ENCODE results near the gene SLC22A1.
A peak's percentile ranks its signal among the peaks of the same experiment; 100 is the strongest.
"Not testable (repeated sequence)": the region's sequence is repeated elsewhere in the genome, so short reads cannot be mapped to it uniquely, and the experiment has no call there.

Gene SLC22A1

DNA sequence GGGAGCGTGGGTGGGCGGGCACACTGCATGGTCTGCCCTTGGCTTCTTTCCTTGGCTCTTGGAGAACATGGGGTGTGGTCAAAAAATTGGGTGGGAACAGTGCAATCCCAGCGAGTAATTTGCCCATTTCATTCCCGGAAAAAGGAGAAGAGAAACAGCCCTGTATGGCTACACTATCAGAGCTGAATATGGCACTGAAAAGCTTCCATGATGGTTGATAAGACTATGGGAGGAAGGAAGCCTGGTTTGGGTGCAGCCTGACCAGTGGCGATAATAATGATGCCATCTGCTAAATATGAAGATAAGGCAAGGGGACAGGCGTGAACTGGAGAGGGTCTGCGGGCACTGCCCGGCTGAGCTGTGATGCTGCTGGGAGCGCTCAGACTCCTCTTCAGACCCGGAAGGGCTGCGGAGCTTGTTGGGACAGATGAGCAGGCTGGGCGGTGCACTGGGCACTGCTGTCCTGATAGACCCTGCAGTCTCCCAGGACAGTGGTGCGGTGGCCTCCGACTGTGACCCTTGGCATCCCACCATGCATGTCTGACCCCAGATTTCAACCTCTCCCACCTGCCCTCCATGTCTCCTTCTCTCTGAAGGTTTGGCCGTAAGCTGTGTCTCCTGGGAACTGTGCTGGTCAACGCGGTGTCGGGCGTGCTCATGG, 10.2 kb downstream of the SLC22A1 start:
- H3K56ac ChIP-seq (ENCODE audit: low read length) = no peak overlapping the region
- no peaks in the 10 kb centered on the region for H3K27me3 ChIP-seq (ENCODE audit: insufficient read depth, low read length, poor library complexity)
- H3K79me2 ChIP-seq (ENCODE audit: control insufficient read depth, insufficient read depth, low read length) = no peaks in the 10 kb centered on the region
- no peak overlapping the region for H2AK5ac ChIP-seq (ENCODE audit: low read length)
- no peak overlapping the region for H3K27ac ChIP-seq (ENCODE audit: low read depth, low read length)
- H3K79me1 ChIP-seq (ENCODE audit: low read length) = no peaks in the 10 kb centered on the region
- peaks cover 9% of the 10 kb centered on the region for H3K4me1 ChIP-seq (ENCODE audit: control insufficient read depth, low read depth, low read length)
- no peak overlapping the region for H4K5ac ChIP-seq (ENCODE audit: low read length)
- whole genome bisulfite sequencing (ENCODE audit: extremely low coverage, insufficient coverage, low lambda C conversion rate) = no CpG with 5 or more reads among the region's 19 CpGs
- no peak overlapping the region for H4K8ac ChIP-seq (ENCODE audit: low read depth, low read length)
- no peak overlapping the region for H3K4me2 ChIP-seq (ENCODE audit: low read length)
- H3K36me3 ChIP-seq (ENCODE audit: control insufficient read depth, insufficient read depth, low read length) = no peaks in the 10 kb centered on the region
- peak overlapping the region; percentile 42 for H2BK5ac ChIP-seq (ENCODE audit: low read length)
- no peak overlapping the region for H3K4ac ChIP-seq (ENCODE audit: low read depth, low read length)
- no peak for DNase-seq
- H3K23ac ChIP-seq (ENCODE audit: low read length) = peak overlapping the region; percentile 35
- H3K9ac ChIP-seq (ENCODE audit: low read length) = no peak overlapping the region
- H2BK120ac ChIP-seq (ENCODE audit: low read depth, low read length) = no peak overlapping the region
- no peak overlapping the region for H3K18ac ChIP-seq (ENCODE audit: low read length)
- no peak overlapping the region for H3K4me3 ChIP-seq (ENCODE audit: low read length)
- no peak overlapping the region for H2BK15ac ChIP-seq (replicated peaks; ENCODE audit: low read depth)

GRCh38 chr6:160132297-160132637, 10.7 kb downstream of the SLC22A1 start:
- H3K4me1 ChIP-seq (ENCODE audit: control insufficient read depth, low read depth, low read length) = peaks cover 9% of the 10 kb centered on the region
- no peak overlapping the region for H3K4ac ChIP-seq (ENCODE audit: low read depth, low read length)
- H2BK120ac ChIP-seq (ENCODE audit: low read depth, low read length) = no peak overlapping the region
- H4K8ac ChIP-seq (ENCODE audit: low read depth, low read length) = no peak overlapping the region
- no peak for DNase-seq
- no peaks in the 10 kb centered on the region for H3K79me1 ChIP-seq (ENCODE audit: low read length)
- H3K56ac ChIP-seq (ENCODE audit: low read length) = no peak overlapping the region
- H3K4me2 ChIP-seq (ENCODE audit: low read length) = no peak overlapping the region
- H2BK15ac ChIP-seq (replicated peaks; ENCODE audit: low read depth) = no peak overlapping the region
- no peak overlapping the region for H3K4me3 ChIP-seq (ENCODE audit: low read length)
- no peak overlapping the region for H4K5ac ChIP-seq (ENCODE audit: low read length)
- H3K27me3 ChIP-seq (ENCODE audit: insufficient read depth, low read length, poor library complexity) = no peaks in the 10 kb centered on the region
- no peaks in the 10 kb centered on the region for H3K36me3 ChIP-seq (ENCODE audit: control insufficient read depth, insufficient read depth, low read length)
- H3K23ac ChIP-seq (ENCODE audit: low read length) = peak overlapping the region; percentile 35
- H3K18ac ChIP-seq (ENCODE audit: low read length) = no peak overlapping the region
- WGBS (ENCODE audit: extremely low coverage, insufficient coverage, low lambda C conversion rate) = no CpG with 5 or more reads among the region's 4 CpGs
- peak overlapping the region; percentile 42 for H2BK5ac ChIP-seq (ENCODE audit: low read length)
- no peak overlapping the region for H2AK5ac ChIP-seq (ENCODE audit: low read length)
- H3K79me2 ChIP-seq (ENCODE audit: control insufficient read depth, insufficient read depth, low read length) = no peaks in the 10 kb centered on the region
- no peak overlapping the region for H3K9ac ChIP-seq (ENCODE audit: low read length)
- H3K27ac ChIP-seq (ENCODE audit: low read depth, low read length) = no peak overlapping the region

GRCh38 chr6:160132776-160133338, 11.2 kb downstream of the SLC22A1 start:
- H3K79me2 ChIP-seq (ENCODE audit: control insufficient read depth, insufficient read depth, low read length) = no peaks in the 10 kb centered on the region
- no peak for DNase-seq
- peaks cover 9% of the 10 kb centered on the region for H3K4me1 ChIP-seq (ENCODE audit: control insufficient read depth, low read depth, low read length)

DNA sequence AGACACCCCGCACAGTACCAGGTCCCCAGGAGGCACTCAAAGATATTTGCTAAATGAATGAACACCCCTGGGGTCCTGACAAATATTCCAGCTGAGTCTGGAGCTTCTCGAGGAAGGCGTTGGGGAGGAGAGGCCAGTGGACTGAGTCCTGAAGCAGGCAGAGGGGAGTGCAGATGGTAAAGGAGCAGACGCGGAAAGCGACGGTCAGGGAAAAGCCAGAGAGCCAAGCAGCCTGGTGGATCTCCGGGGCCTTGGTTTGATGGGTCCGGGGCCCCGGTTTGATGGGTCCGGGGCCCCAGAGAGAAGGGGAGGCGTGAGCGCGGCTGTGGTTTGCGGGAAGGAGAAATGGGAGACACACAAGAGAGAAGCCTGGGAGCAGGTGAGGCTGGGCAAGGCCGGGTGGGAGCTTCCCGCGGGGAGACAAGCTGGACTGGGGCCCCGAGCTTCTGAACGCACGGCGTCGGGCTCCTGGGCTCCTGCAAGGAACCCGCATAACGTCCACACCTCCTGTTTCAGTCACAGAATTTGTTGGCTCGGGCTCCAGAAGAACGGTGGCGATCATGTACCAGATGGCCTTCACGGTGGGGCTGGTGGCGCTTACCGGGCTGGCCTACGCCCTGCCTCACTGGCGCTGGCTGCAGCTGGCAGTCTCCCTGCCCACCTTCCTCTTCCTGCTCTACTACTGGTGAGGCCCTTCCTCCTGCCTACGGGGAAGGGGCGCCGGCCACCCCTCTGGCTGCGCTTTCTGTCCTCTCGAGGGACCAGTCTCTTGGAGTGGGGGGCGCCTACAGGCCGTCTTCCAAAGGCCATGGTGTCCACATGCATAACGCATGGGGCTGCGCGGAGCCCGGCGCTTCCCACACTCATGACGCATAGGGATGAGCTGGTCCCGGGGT, 12.1 kb downstream of the SLC22A1 start:
- Histone ChIP-seq H3K27ac (ENCODE audit: low read depth, low read length) (no peak overlapping the region), H3K4me3 (ENCODE audit: low read length) (no peak overlapping the region), H2AK5ac (ENCODE audit: low read length) (no peak overlapping the region), H3K18ac (ENCODE audit: low read length) (no peak overlapping the region), H3K23ac (ENCODE audit: low read length) (no peak overlapping the region), H4K8ac (ENCODE audit: low read depth, low read length) (no peak overlapping the region), H2BK15ac (replicated peaks; ENCODE audit: low read depth) (no peak overlapping the region), H3K79me1 (ENCODE audit: low read length) (no peaks in the 10 kb centered on the region), H3K4me2 (ENCODE audit: low read length) (no peak overlapping the region), H2BK5ac (ENCODE audit: low read length) (no peak overlapping the region), H3K79me2 (ENCODE audit: control insufficient read depth, insufficient read depth, low read length) (no peaks in the 10 kb centered on the region), H2BK120ac (ENCODE audit: low read depth, low read length) (no peak overlapping the region), H3K36me3 (ENCODE audit: control insufficient read depth, insufficient read depth, low read length) (no peaks in the 10 kb centered on the region), H3K27me3 (ENCODE audit: insufficient read depth, low read length, poor library complexity) (no peaks in the 10 kb centered on the region), H3K4me1 (ENCODE audit: control insufficient read depth, low read depth, low read length) (peaks cover 9% of the 10 kb centered on the region), H3K9ac (ENCODE audit: low read length) (no peak overlapping the region), H4K5ac (ENCODE audit: low read length) (no peak overlapping the region), H3K4ac (ENCODE audit: low read depth, low read length) (no peak overlapping the region), H3K56ac (ENCODE audit: low read length) (no peak overlapping the region)
- no CpG with 5 or more reads among the region's 47 CpGs for WGBS (ENCODE audit: extremely low coverage, insufficient coverage, low lambda C conversion rate)
- no peak for DNase-seq

More at GRCh38 chr6:160132776-160133338, 11.2 kb downstream of the SLC22A1 start:
- H2BK5ac ChIP-seq (ENCODE audit: low read length) = no peak overlapping the region
- no peak overlapping the region for H3K27ac ChIP-seq (ENCODE audit: low read depth, low read length)
- no peak overlapping the region for H3K4me3 ChIP-seq (ENCODE audit: low read length)
- H3K56ac ChIP-seq (ENCODE audit: low read length) = no peak overlapping the region
- H2AK5ac ChIP-seq (ENCODE audit: low read length) = no peak overlapping the region
- no peak overlapping the region for H2BK120ac ChIP-seq (ENCODE audit: low read depth, low read length)
- no peak overlapping the region for H4K5ac ChIP-seq (ENCODE audit: low read length)
- no peak overlapping the region for H4K8ac ChIP-seq (ENCODE audit: low read depth, low read length)
- H3K18ac ChIP-seq (ENCODE audit: low read length) = no peak overlapping the region
- no peaks in the 10 kb centered on the region for H3K36me3 ChIP-seq (ENCODE audit: control insufficient read depth, insufficient read depth, low read length)
- WGBS (ENCODE audit: extremely low coverage, insufficient coverage, low lambda C conversion rate) = no CpG with 5 or more reads among the region's 12 CpGs
- no peaks in the 10 kb centered on the region for H3K79me1 ChIP-seq (ENCODE audit: low read length)
- no peak overlapping the region for H3K4me2 ChIP-seq (ENCODE audit: low read length)
- H2BK15ac ChIP-seq (replicated peaks; ENCODE audit: low read depth) = no peak overlapping the region
- no peak overlapping the region for H3K23ac ChIP-seq (ENCODE audit: low read length)
- H3K27me3 ChIP-seq (ENCODE audit: insufficient read depth, low read length, poor library complexity) = no peaks in the 10 kb centered on the region
- H3K9ac ChIP-seq (ENCODE audit: low read length) = no peak overlapping the region
- no peak overlapping the region for H3K4ac ChIP-seq (ENCODE audit: low read depth, low read length)

- not testable (repeated sequence) for H4K8ac ChIP-seq (ENCODE audit: low read depth, low read length); DNase-seq; H3K27ac ChIP-seq (ENCODE audit: low read depth, low read length); H3K4me3 ChIP-seq (ENCODE audit: low read length); H3K79me1 ChIP-seq (ENCODE audit: low read length); H3K79me2 ChIP-seq (ENCODE audit: control insufficient read depth, insufficient read depth, low read length); H2BK5ac ChIP-seq (ENCODE audit: low read length); H3K9ac ChIP-seq (ENCODE audit: low read length); H3K23ac ChIP-seq (ENCODE audit: low read length); H3K4me2 ChIP-seq (ENCODE audit: low read length); H2BK120ac ChIP-seq (ENCODE audit: low read depth, low read length); H2BK15ac ChIP-seq (replicated peaks; ENCODE audit: low read depth); H2AK5ac ChIP-seq (ENCODE audit: low read length); H3K18ac ChIP-seq (ENCODE audit: low read length); H3K4me1 ChIP-seq (ENCODE audit: control insufficient read depth, low read depth, low read length); H3K36me3 ChIP-seq (ENCODE audit: control insufficient read depth, insufficient read depth, low read length); H3K56ac ChIP-seq (ENCODE audit: low read length); H3K27me3 ChIP-seq (ENCODE audit: insufficient read depth, low read length, poor library complexity); H4K5ac ChIP-seq (ENCODE audit: low read length); H3K4ac ChIP-seq (ENCODE audit: low read depth, low read length)
- WGBS (ENCODE audit: extremely low coverage, insufficient coverage, low lambda C conversion rate) = no CpG with 5 or more reads among the region's 20 CpGs
These were observed 12.7 kb downstream of the SLC22A1 start for GRCh38 chr6:160134337-160134751.

Data from mesendoderm (in vitro differentiated cells).